HUES48 (cell line): ENCODE data around the gene TNN.
"Not testable (repeated sequence)": the region's sequence is repeated elsewhere in the genome, so short reads cannot be mapped to it uniquely, and the experiment has no call there.

Source experiments
- H3K27ac ChIP-seq: one replicate; pipeline ENCODE4 v1.7.0; 2013; ENCODE audit warnings: low read depth, low read length, inconsistent platforms
- H3K27me3 ChIP-seq: 2 replicates; pipeline ENCODE4 v1.6.1; 2013; ENCODE audit warnings: mild to moderate bottlenecking, low read length; ENCODE audit not compliant: control insufficient read depth, insufficient read depth
- H3K36me3 ChIP-seq: 2 replicates; pipeline ENCODE4 v1.6.1; 2013; ENCODE audit warnings: low read length; ENCODE audit not compliant: control insufficient read depth, insufficient read depth
- H3K4me1 ChIP-seq: 2 replicates; pipeline ENCODE4 v1.6.1; 2013; ENCODE audit warnings: mild to moderate bottlenecking, low read length; ENCODE audit not compliant: control insufficient read depth, insufficient read depth
- H3K4me3 ChIP-seq: 2 replicates; pipeline ENCODE4 v1.5.1; 2013; ENCODE audit warnings: mild to moderate bottlenecking, low read depth, low read length
- H3K9ac ChIP-seq: 2 replicates; pipeline ENCODE4 v1.6.1; 2013; ENCODE audit warnings: mild to moderate bottlenecking, low read depth, low read length, moderate library complexity
- H3K9me3 ChIP-seq: 2 replicates; pipeline ENCODE4 v1.6.1; 2013; ENCODE audit warnings: low read length; ENCODE audit not compliant: control insufficient read depth, insufficient read depth

TNN gene, protein sequence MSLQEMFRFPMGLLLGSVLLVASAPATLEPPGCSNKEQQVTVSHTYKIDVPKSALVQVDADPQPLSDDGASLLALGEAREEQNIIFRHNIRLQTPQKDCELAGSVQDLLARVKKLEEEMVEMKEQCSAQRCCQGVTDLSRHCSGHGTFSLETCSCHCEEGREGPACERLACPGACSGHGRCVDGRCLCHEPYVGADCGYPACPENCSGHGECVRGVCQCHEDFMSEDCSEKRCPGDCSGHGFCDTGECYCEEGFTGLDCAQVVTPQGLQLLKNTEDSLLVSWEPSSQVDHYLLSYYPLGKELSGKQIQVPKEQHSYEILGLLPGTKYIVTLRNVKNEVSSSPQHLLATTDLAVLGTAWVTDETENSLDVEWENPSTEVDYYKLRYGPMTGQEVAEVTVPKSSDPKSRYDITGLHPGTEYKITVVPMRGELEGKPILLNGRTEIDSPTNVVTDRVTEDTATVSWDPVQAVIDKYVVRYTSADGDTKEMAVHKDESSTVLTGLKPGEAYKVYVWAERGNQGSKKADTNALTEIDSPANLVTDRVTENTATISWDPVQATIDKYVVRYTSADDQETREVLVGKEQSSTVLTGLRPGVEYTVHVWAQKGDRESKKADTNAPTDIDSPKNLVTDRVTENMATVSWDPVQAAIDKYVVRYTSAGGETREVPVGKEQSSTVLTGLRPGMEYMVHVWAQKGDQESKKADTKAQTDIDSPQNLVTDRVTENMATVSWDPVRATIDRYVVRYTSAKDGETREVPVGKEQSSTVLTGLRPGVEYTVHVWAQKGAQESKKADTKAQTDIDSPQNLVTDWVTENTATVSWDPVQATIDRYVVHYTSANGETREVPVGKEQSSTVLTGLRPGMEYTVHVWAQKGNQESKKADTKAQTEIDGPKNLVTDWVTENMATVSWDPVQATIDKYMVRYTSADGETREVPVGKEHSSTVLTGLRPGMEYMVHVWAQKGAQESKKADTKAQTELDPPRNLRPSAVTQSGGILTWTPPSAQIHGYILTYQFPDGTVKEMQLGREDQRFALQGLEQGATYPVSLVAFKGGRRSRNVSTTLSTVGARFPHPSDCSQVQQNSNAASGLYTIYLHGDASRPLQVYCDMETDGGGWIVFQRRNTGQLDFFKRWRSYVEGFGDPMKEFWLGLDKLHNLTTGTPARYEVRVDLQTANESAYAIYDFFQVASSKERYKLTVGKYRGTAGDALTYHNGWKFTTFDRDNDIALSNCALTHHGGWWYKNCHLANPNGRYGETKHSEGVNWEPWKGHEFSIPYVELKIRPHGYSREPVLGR (N-terminal part only)

GRCh38 chr1:175067362-175068106, at the start of gene TNN:
Gene TNN, plus strand, starts transcription at chr1:175067833. Its CDS starts 9,586 bp downstream, at chr1:175077419.
- Histone ChIP-seq H3K9me3 (no peaks in the 10 kb centered on the region), H3K27me3 (no peaks in the 10 kb centered on the region), H3K4me3 (no peak within 1 kb of the TSS), H3K36me3 (no peaks in the 10 kb centered on the region), H3K27ac (no peak within 1 kb of the TSS), H3K9ac (no peak within 1 kb of the TSS), H3K4me1 (peaks cover 18% of the 10 kb centered on the region)

DNA sequence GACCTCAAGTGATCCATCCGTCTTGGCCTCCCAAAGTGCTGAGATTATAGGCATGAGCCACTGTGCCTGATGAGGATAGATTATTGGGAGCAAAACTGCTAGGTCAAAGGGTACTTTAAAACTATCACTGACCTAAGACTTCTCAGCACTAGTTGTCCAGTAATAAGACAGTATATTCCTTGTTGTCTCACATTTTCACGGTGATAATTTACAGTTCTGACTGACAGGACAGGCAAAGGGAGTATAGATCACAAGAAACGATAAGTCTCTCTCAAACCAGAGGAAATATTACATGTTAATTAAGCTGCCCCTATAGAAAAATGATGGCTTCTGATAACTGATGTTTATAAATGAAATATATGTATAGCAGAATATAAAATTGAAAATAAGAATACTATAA, 48.1 kb upstream of the TNN start:
- Histone ChIP-seq H3K9ac (no peak overlapping the region), H3K9me3 (no peaks in the 10 kb centered on the region), H3K27me3 (no peaks in the 10 kb centered on the region), H3K36me3 (peaks cover 36% of the 10 kb centered on the region), H3K4me3 (no peak overlapping the region), H3K4me1 (no peaks in the 10 kb centered on the region), H3K27ac (no peak overlapping the region)

DNA sequence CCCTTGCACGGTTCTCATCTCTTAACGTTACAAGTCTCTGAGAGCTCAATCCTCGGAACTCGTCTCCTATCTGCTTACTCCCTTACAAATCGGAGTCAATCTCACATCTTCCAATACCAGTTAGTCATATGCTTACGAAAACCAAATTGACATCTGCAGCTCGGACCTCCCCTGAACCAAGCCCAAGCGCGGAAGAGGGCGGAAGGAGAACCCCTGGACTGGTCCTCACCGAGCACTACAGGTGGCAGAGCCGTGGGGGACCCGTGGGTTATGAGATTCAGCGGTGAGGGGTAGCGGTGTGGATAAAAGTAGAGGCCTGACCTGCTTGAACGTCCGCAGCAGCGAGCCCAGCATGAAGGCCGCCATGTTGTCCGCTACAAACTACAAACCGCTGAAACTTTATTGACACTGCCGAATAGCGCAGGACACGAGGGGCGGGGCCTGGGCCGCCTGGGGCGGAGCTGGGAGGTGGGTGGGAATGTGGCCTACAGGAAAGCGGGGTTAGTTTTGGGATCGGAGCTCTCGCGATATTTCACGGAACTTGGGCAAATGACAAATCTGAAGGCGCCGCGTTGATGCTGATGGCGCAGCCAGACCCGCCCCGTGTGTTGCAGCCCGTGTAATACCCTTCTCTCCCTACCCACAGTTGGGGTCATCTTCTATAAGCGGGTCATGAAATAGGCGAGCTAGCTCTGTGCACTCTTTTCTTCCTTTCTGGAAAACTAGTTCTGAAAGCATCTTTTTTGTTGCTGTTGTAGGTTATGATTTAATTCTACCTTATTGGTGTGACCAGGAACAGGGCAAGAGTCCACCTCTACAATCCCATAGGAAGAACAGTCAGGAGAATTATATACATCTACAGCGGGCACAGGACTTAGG, 44.4 kb upstream of the TNN start, which contains the start of gene MRPS14:
TSS of gene MRPS14 (minus strand) at position 383 of the 879 bp plus-strand sequence. CDS start at position 366, 17 bp downstream.
- peak within 1 kb of the TSS; percentile 91 for H3K4me3 ChIP-seq
- H3K36me3 ChIP-seq: peaks cover 3% of the 10 kb centered on the region
- H3K27ac ChIP-seq: peak within 1 kb of the TSS; percentile 73
- H3K9me3 ChIP-seq: no peaks in the 10 kb centered on the region
- H3K27me3 ChIP-seq: no peaks in the 10 kb centered on the region
- H3K9ac ChIP-seq: peak within 1 kb of the TSS; percentile 73
- no peaks in the 10 kb centered on the region for H3K4me1 ChIP-seq

- H3K36me3 ChIP-seq, H3K27me3 ChIP-seq, H3K9me3 ChIP-seq, H3K4me1 ChIP-seq: not testable (repeated sequence)
- peak overlapping the region; percentile 65 for H3K9ac ChIP-seq
- H3K4me3 ChIP-seq: peak overlapping the region; percentile 91
- peak overlapping the region; percentile 73 for H3K27ac ChIP-seq
Observed at GRCh38 chr1:175023922-175024242, 43.8 kb upstream of the TNN start.

GRCh38 chr1:175024773-175025172, 42.9 kb upstream of the TNN start:
- H3K4me3 ChIP-seq: no peak overlapping the region
- H3K9me3 ChIP-seq: no peaks in the 10 kb centered on the region
- no peak overlapping the region for H3K27ac ChIP-seq
- no peaks in the 10 kb centered on the region; the same call in 1 of the 2 replicates for H3K4me1 ChIP-seq
- no peaks in the 10 kb centered on the region for H3K36me3 ChIP-seq
- H3K9ac ChIP-seq: no peak overlapping the region
- H3K27me3 ChIP-seq: no peaks in the 10 kb centered on the region

GRCh38 chr1:175033953-175034352, 33.7 kb upstream of the TNN start:
- Histone ChIP-seq H3K9me3 (no peaks in the 10 kb centered on the region), H3K36me3 (no peaks in the 10 kb centered on the region), H3K27ac (no peak overlapping the region)

GRCh38 chr1:175034775-175035174, 32.9 kb upstream of the TNN start:
- Histone ChIP-seq H3K27me3 (no peaks in the 10 kb centered on the region), H3K9ac (no peak overlapping the region), H3K9me3 (no peaks in the 10 kb centered on the region), H3K4me1 (peaks cover 15% of the 10 kb centered on the region), H3K36me3 (no peaks in the 10 kb centered on the region), H3K27ac (no peak overlapping the region), H3K4me3 (no peak overlapping the region)

More at GRCh38 chr1:175033953-175034352, 33.7 kb upstream of the TNN start:
- Histone ChIP-seq H3K27me3 (no peaks in the 10 kb centered on the region), H3K4me1 (peaks cover 15% of the 10 kb centered on the region), H3K9ac (no peak overlapping the region), H3K4me3 (no peak overlapping the region)

DNA sequence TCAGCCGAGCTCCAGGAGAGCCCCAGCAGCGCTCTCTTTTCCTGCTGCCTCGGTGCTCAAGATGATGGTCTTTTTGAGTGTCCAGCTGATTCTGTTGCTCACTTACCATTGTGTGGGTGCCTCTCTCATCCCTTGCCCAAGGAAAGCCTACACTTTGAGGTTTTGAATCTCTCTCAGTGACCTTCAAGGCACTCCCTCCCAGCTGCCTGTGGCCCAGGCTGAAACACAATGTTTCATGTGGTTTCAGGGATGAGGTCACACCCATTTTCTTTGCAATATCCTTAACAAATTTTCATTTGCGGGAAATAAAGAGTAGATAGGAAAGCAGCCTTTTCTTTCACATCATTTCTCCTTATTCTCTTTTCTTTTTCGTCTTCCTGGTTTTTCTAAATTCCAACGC, 31.8 kb upstream of the TNN start:
- Histone ChIP-seq H3K27me3 (no peaks in the 10 kb centered on the region), H3K9me3 (no peaks in the 10 kb centered on the region), H3K4me1 (peaks cover 15% of the 10 kb centered on the region), H3K27ac (no peak overlapping the region), H3K9ac (no peak overlapping the region), H3K36me3 (no peaks in the 10 kb centered on the region), H3K4me3 (no peak overlapping the region)

DNA sequence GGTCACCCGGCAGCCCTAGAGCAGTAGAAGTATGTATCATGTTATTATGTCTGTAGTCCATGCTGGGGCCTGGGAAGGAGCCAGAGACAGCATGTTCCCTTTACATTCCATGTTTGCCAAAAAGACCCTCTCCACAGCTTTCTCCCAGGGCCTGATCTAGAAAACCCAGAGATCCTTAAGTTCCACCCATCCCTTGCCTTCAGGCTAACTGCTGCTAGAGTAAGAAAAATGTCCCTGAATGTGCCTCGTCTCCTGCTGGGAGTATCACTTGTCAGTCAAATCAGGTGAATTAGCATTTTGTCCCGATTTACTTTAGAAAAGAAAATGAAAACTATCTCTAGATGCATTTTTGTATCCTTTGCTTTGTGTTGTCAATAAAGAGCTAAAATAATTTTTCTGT, 31.2 kb upstream of the TNN start:
- Histone ChIP-seq H3K4me3 (no peak overlapping the region), H3K9ac (no peak overlapping the region), H3K27me3 (no peaks in the 10 kb centered on the region), H3K9me3 (no peaks in the 10 kb centered on the region), H3K36me3 (no peaks in the 10 kb centered on the region), H3K27ac (no peak overlapping the region), H3K4me1 (peaks cover 15% of the 10 kb centered on the region)
